ENCODE data around the gene UBE2G1. TPM values are rescaled to one million over a fixed set of nuclear protein-coding genes. Genes with fewer than 3 reads are reported as not detected.

UBE2G1 gene
- total and polyA plus RNA-seq, 2 of the 8 experiments (the other 6 are each of a cell fraction or from before 2014, with no cell fraction given) = 73.9 to 170 TPM

DNA sequence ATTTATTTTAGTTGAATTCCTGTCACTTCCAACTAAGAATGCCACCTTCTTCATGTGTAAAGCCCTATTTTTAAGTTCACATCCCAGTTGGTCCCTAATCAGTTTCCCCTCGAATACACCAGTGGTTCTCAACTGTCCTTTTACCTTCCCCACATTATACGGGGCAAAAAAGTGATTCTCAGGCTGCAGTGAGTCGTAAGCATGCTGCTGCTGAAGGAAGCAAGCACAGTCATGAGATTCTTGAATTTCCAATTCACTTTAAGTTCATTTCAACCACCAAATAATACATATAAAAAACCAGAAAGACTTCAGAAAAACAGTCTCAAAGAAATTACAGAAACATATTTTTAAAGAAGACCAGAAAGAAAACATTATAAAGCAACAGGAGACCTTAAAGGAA, 47.9 kb downstream of the UBE2G1 start:
- no peak overlapping the region for H3K4me3 ChIP-seq (ENCODE audit: extremely low read depth in 1 of 4, insufficient read depth in 2 of 4, low read depth in 3 of 4, low read length in 4 of 4)
- H2BK12ac ChIP-seq (ENCODE audit: low read depth, low read length) = no peak overlapping the region
- peaks cover 0 to 18% (median 1%) of the 10 kb centered on the region in 4 experiments; a peak in 4 of 7 replicates for H3K4me1 ChIP-seq (replicated peaks in 1 of 4; ENCODE audit: control insufficient read depth in 3 of 4, insufficient read depth in 4 of 4, low read length in 3 of 4)
- peaks cover 4% of the 10 kb centered on the region for H3K79me1 ChIP-seq (ENCODE audit: low read depth, low read length)
- no peaks in the 10 kb centered on the region for H3K23me2 ChIP-seq (ENCODE audit: low read depth, low read length)
- H2AK5ac ChIP-seq (ENCODE audit: low read depth, low read length) = no peak overlapping the region
- no peak overlapping the region for H2BK5ac ChIP-seq (ENCODE audit: low read depth, low read length)
- H3K23ac ChIP-seq (ENCODE audit: insufficient read length) = no peak overlapping the region
- no peaks in the 10 kb centered on the region for H3K36me3 ChIP-seq (ENCODE audit: control insufficient read depth in 2 of 4, insufficient read depth in 4 of 4, low read length in 3 of 4)
- no peak overlapping the region for H2BK120ac ChIP-seq (replicated peaks; ENCODE audit: low read depth, low read length)
- ChIA-PET CTCF (ENCODE audit: partially characterized antibody) (interaction anchor here (1.7 kb wide), 1 partner anchor 102 kb away, joined by 4 read pairs; no protein-coding TSS in a partner anchor), POLR2A (ENCODE audit: partially characterized antibody) (interaction anchor here (1.4 kb wide), 1 partner anchor 24 kb away, joined by 3 read pairs; no protein-coding TSS in a partner anchor)
- TF ChIP-seq HDAC6 (IDR thresholded peaks at IDR 0.05; ENCODE audit: low read depth, low read length) = no peak
- no peak for TF ChIP-seq TCF12 (IDR thresholded peaks at IDR 0.05; ENCODE audit: low read depth, low read length)
- no peak for TF ChIP-seq RFX5 (IDR thresholded peaks at IDR 0.05; ENCODE audit: borderline replicate concordance, low read depth, low read length)
- TF ChIP-seq SUZ12 (IDR thresholded peaks at IDR 0.05; ENCODE audit: low read length) = no peak
- no peak for TF ChIP-seq SAP30 (IDR thresholded peaks at IDR 0.05; ENCODE audit: insufficient read depth, insufficient replicate concordance, low read length)
- no peak for TF ChIP-seq TAF7 (optimal IDR thresholded peaks at IDR 0.05; ENCODE audit: borderline replicate concordance, low read depth, low read length)
- H3K4ac ChIP-seq (replicated peaks; ENCODE audit: insufficient read length, low read depth, low read length) = no peak overlapping the region
- H2AFZ ChIP-seq (ENCODE audit: low read length) = no peak overlapping the region
- H4K5ac ChIP-seq (ENCODE audit: insufficient read length, low read depth, low read length) = no peak overlapping the region
- H3K14ac ChIP-seq (ENCODE audit: insufficient read length) = no peak overlapping the region
- no peak overlapping the region for H4K91ac ChIP-seq (replicated peaks; ENCODE audit: insufficient read length, low read length)
- H3K27me3 ChIP-seq (replicated peaks in 1 of 4; ENCODE audit: control insufficient read depth in 3 of 4, extremely low read depth in 1 of 4, insufficient read depth in 3 of 4, low read length in 3 of 4) = no peaks in the 10 kb centered on the region
- no peak overlapping the region for H3K27ac ChIP-seq (ENCODE audit: low read depth, low read length)
- FAIRE-seq (no peak), DNase-seq (ENCODE audit: low read depth in 1 of 2, low spot score in 2 of 2) (no peak)
- H3K56ac ChIP-seq (replicated peaks; ENCODE audit: insufficient read length, low read depth, low read length) = no peak overlapping the region
- H3K79me2 ChIP-seq (ENCODE audit: control insufficient read depth in 1 of 2, insufficient read depth in 2 of 2, low read length in 2 of 2) = peaks cover 40 to 96% of the 10 kb centered on the region in 2 experiments; a peak in 3 of 4 replicates
- H4K20me1 ChIP-seq (replicated peaks in 1 of 2; ENCODE audit: control insufficient read depth in 1 of 2, insufficient read depth in 2 of 2, low read length in 2 of 2) = peaks cover 16 to 40% of the 10 kb centered on the region in 2 experiments
- no peak overlapping the region for H4K8ac ChIP-seq (ENCODE audit: extremely low read depth, insufficient read depth, low read length)
- H2BK20ac ChIP-seq (ENCODE audit: low read length) = no peak overlapping the region
- 70% methylated on average over 3 of the region's 3 CpGs; no CpG with 5 or more reads in 1 of the 2 experiments for WGBS, 2 experiments (ENCODE audit: extremely low coverage in 1 of 2, insufficient coverage in 1 of 2, insufficient read length in 1 of 2, insufficient replicate concordance in 2 of 2, low coverage in 1 of 2, low lambda C conversion rate in 2 of 2, missing lambda C conversion rate in 1 of 2)
- no peak overlapping the region for H3K4me2 ChIP-seq (ENCODE audit: insufficient read depth in 1 of 2, low read depth in 2 of 2, low read length in 2 of 2)
- H2BK15ac ChIP-seq (ENCODE audit: low read length) = no peak overlapping the region
- no peak overlapping the region for H3K18ac ChIP-seq (ENCODE audit: extremely low read depth, low read length)
- no peak overlapping the region for H3K9ac ChIP-seq (replicated peaks in 1 of 4; ENCODE audit: extremely low read depth in 1 of 4, low read depth in 3 of 4, low read length in 3 of 4)
- H3K9me3 ChIP-seq (ENCODE audit: insufficient read depth in 2 of 2, low read depth in 1 of 2, low read length in 1 of 2) = no peaks in the 10 kb centered on the region

All from H1 (cell line).